HL-60 (cell line): Measurements from ENCODE around the gene C8G.

Experiments used
- DNase-seq, 2 experiments: peaks; one replicate each; pipeline ENCODE4 v3.0.0-alpha.2; 2010 to 2020; ENCODE audit warnings: low read depth in 1 of 2, low spot score in 1 of 2
- H3K27ac ChIP-seq: fragments of 250-450 bp; sonication (Bioruptor Pico); replicated peaks from 2 replicates; pipeline ENCODE4 v1.5.1; 2020; ENCODE audit warnings: mild to moderate bottlenecking, moderate library complexity
- H3K27me3 ChIP-seq: fragments of 250-450 bp; sonication (Bioruptor Pico); 2 replicates; pipeline ENCODE4 v1.5.1; 2021; ENCODE audit warnings: mild to moderate bottlenecking, moderate library complexity; ENCODE audit not compliant: insufficient read depth, poor library complexity, severe bottlenecking
- H3K4me3 ChIP-seq: replicated peaks from 2 replicates; pipeline ENCODE4 v1.5.1; 2011; ENCODE audit warnings: mild to moderate bottlenecking, control low read depth, low read length; ENCODE audit not compliant: insufficient read depth
- CTCF ChIP-seq: IDR thresholded peaks from one replicate; pipeline ENCODE4 v1.5.1; 2011; ENCODE audit warnings: low read length, control low read depth, inconsistent platforms; ENCODE audit not compliant: insufficient read depth
- GABPA ChIP-seq: IDR thresholded peaks from 2 replicates; pipeline ENCODE4 v1.6.1; 2012; ENCODE audit warnings: low read depth
- POLR2AphosphoS5 ChIP-seq: IDR thresholded peaks from 2 replicates; pipeline ENCODE4 v1.6.1; 2012; ENCODE audit warnings: low read depth
- SPI1 ChIP-seq: IDR thresholded peaks from 2 replicates; pipeline ENCODE4 v1.6.1; 2012; ENCODE audit warnings: low read depth, mild to moderate bottlenecking, borderline replicate concordance
- TF ChIP-seq, protein P1 (sequence below): IDR thresholded peaks from 2 replicates; pipeline ENCODE4 v1.6.1; 2012; ENCODE audit warnings: low read depth; ENCODE audit not compliant: insufficient replicate concordance

C8G gene

GRCh38 chr9:136921307-136921706 lies 23.7 kb upstream of the C8G start:
- H3K4me3 ChIP-seq, result no peak overlapping the region
- no peak overlapping the region for H3K27ac ChIP-seq
- TF ChIP-seq GABPA (no peak), CTCF (no peak), POLR2AphosphoS5 (no peak), SPI1 (no peak)
- TF ChIP-seq, protein P1, sequence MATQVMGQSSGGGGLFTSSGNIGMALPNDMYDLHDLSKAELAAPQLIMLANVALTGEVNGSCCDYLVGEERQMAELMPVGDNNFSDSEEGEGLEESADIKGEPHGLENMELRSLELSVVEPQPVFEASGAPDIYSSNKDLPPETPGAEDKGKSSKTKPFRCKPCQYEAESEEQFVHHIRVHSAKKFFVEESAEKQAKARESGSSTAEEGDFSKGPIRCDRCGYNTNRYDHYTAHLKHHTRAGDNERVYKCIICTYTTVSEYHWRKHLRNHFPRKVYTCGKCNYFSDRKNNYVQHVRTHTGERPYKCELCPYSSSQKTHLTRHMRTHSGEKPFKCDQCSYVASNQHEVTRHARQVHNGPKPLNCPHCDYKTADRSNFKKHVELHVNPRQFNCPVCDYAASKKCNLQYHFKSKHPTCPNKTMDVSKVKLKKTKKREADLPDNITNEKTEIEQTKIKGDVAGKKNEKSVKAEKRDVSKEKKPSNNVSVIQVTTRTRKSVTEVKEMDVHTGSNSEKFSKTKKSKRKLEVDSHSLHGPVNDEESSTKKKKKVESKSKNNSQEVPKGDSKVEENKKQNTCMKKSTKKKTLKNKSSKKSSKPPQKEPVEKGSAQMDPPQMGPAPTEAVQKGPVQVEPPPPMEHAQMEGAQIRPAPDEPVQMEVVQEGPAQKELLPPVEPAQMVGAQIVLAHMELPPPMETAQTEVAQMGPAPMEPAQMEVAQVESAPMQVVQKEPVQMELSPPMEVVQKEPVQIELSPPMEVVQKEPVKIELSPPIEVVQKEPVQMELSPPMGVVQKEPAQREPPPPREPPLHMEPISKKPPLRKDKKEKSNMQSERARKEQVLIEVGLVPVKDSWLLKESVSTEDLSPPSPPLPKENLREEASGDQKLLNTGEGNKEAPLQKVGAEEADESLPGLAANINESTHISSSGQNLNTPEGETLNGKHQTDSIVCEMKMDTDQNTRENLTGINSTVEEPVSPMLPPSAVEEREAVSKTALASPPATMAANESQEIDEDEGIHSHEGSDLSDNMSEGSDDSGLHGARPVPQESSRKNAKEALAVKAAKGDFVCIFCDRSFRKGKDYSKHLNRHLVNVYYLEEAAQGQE, result no peak
- no peak for DNase-seq
- no peaks in the 10 kb centered on the region for H3K27me3 ChIP-seq

DNA sequence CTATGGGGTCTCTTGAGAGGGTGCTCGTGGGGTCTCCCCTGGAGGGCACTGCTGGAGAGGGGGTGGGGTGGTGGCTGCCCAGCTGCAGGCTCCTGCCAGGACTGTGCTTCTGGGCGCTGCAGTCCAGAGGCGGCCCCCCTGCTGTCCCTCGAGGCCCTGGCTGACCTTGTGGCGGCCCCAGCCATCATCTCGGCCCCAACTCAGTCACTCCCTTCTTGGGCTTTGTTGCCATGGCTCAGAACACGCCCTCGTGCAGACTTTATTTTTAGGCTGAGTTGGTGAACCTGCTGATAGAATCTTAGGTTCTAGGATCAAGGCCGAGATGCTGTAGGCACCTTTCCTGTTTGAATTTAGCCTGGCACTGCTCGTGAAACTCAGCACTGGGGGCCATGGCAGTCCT lies 23.3 kb upstream of the C8G start:
- Histone ChIP-seq H3K27ac (no peak overlapping the region), H3K4me3 (no peak overlapping the region), H3K27me3 (no peaks in the 10 kb centered on the region)
- DNase-seq, result no peak
- TF ChIP-seq GABPA (no peak), CTCF (no peak), POLR2AphosphoS5 (no peak), SPI1 (no peak)
- TF ChIP-seq, protein P1, result no peak

DNA sequence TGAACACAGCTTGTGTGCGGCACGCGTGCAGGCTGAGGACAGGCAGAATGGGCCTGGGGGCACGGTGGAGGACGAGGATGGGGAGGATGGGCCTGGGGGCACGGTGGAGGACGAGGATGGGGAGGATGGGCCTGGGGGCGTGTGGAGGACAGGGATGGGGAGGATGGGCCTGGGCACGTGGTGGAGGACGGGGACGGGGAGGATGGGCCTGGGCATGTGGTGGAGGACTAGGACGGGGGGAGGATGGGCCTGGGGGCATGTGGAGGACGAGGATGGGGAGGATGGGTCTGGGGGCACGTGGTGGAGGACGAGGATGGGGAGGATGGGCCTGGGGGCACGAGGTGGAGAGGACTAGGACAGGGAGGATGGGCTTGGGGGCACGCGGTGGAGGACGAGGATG lies 22.5 kb upstream of the C8G start:
- H3K27ac ChIP-seq, result no peak overlapping the region
- TF ChIP-seq CTCF (no peak), SPI1 (no peak), POLR2AphosphoS5 (no peak)
- no peaks in the 10 kb centered on the region for H3K27me3 ChIP-seq
- no peak for DNase-seq
- no peak overlapping the region for H3K4me3 ChIP-seq

DNA sequence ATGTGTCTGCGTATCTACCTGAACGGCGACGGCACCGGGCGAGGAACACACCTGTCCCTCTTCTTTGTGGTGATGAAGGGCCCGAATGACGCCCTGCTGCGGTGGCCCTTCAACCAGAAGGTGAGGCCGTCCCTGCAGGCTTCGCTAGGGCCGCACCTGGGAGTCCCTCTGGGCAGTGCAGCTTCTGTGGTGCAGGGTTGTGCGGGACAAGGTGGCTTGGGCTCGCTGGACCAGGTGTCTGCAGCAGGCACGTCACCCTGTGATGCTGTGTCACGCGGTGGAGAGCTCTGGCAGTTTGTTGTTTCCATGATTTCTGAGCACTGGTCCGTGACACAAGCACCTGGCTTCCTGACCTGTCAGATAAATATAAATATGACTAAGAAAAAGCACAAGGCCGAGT lies 21.2 kb upstream of the C8G start:
- no peak overlapping the region for H3K27ac ChIP-seq
- TF ChIP-seq GABPA (no peak), SPI1 (no peak), POLR2AphosphoS5 (no peak), CTCF (no peak)
- TF ChIP-seq, protein P1, result no peak
- no peak overlapping the region for H3K4me3 ChIP-seq
- no peaks in the 10 kb centered on the region for H3K27me3 ChIP-seq
- DNase-seq, result no peak
